Endodermal cell (in vitro differentiated cells): Measurements from ENCODE around the gene MYL12B. TPM values are rescaled to one million over a fixed set of nuclear protein-coding genes. Genes with fewer than 3 reads are reported as not detected.

Experiments used
- DNase-seq: peaks from one replicate; pipeline ENCODE4 v3.0.0-alpha.2; 2017
- H3K27ac ChIP-seq: 2 replicates; pipeline ENCODE4 v1.5.1; 2013; ENCODE audit warnings: mild to moderate bottlenecking, low read depth, low read length, moderate library complexity
- H3K27me3 ChIP-seq: 2 replicates; pipeline ENCODE4 v1.6.1; 2013; ENCODE audit warnings: mild to moderate bottlenecking, low read length, moderate library complexity; ENCODE audit not compliant: insufficient read depth, control insufficient read depth, poor library complexity, severe bottlenecking
- H3K36me3 ChIP-seq: 2 replicates; pipeline ENCODE4 v1.7.0; 2013; ENCODE audit warnings: mild to moderate bottlenecking, low read length, moderate library complexity; ENCODE audit not compliant: control insufficient read depth, insufficient read depth
- H3K4me1 ChIP-seq: one replicate; pipeline ENCODE4 v1.7.0; 2013; ENCODE audit warnings: low read length; ENCODE audit not compliant: control insufficient read depth, insufficient read depth
- H3K4me3 ChIP-seq: 2 replicates; pipeline ENCODE4 v1.5.1; 2013; ENCODE audit warnings: mild to moderate bottlenecking, low read length, moderate library complexity
- H3K9ac ChIP-seq: 2 replicates; pipeline ENCODE4 v1.6.1; 2013; ENCODE audit warnings: mild to moderate bottlenecking, low read length, moderate library complexity; ENCODE audit not compliant: poor library complexity, severe bottlenecking; ENCODE audit errors: extremely low read depth
- H3K9me3 ChIP-seq: 2 replicates; pipeline ENCODE4 v1.6.1; 2013; ENCODE audit warnings: mild to moderate bottlenecking, low read length, moderate library complexity; ENCODE audit not compliant: control insufficient read depth
- H3K27ac Mint-ChIP-seq: 2 replicates; pipeline ENCODE4 v1.8.0; 2020; ENCODE audit warnings: mixed read lengths
- H3K27me3 Mint-ChIP-seq: 2 replicates; pipeline ENCODE4 v1.8.0; 2021; ENCODE audit warnings: mild to moderate bottlenecking, mixed read lengths; ENCODE audit not compliant: insufficient read depth
- H3K36me3 Mint-ChIP-seq: 2 replicates; pipeline ENCODE4 v1.8.0; 2020; ENCODE audit warnings: low read depth, mixed read lengths
- H3K4me1 Mint-ChIP-seq: 2 replicates; pipeline ENCODE4 v1.8.0; 2020; ENCODE audit warnings: mixed read lengths
- H3K4me3 Mint-ChIP-seq: 2 replicates; pipeline ENCODE4 v1.8.0; 2020; ENCODE audit warnings: mild to moderate bottlenecking, moderate library complexity, mixed read lengths
- H3K9me3 Mint-ChIP-seq: 2 replicates; pipeline ENCODE4 v1.8.0; 2020; ENCODE audit warnings: mild to moderate bottlenecking, mixed read lengths
- CTCF ChIP-seq: fragments of 200-600 bp; sonication (generic); conservative IDR thresholded peaks from 2 replicates; pipeline ENCODE4 v1.5.0; 2021; ENCODE audit warnings: antibody characterized with exemption, mild to moderate bottlenecking
- WGBS, 2 experiments: methylation state at CpG; one replicate each; pipeline versions ENCODE4 v1.1.5 to v1.1.7; 2013; ENCODE audit warnings: missing lambda C conversion rate in 2 of 2, mixed read lengths in 1 of 2; ENCODE audit not compliant: insufficient coverage in 1 of 2, insufficient read length in 1 of 2; 5-methylcytosine and 5-hydroxymethylcytosine counted together
- total RNA-seq, 2 donors: library from RNA; stranded (reverse); fragmentation: NEBNext Ultra II Directional in 1 of 2; extraction: Animal tissue kit (Norgen Biotek cat#: 25700) in 1 of 2; gene quantifications; 2 replicates in 1 of 2; 3 replicates in 1 of 2; pipeline ENCODE4 v1.2.1, GENCODE V29; 2021

The MYL12B gene
- total RNA-seq, 2 donors from 2014 or later: 190 to 198 TPM

GRCh38 chr18:3223356-3223755 is 38.6 kb upstream of the MYL12B start:
- no peak overlapping the region for H3K4me3 Mint-ChIP-seq
- H3K36me3 Mint-ChIP-seq: no peaks in the 10 kb centered on the region
- Histone ChIP-seq H3K4me3 (no peak overlapping the region), H3K27me3 (no peaks in the 10 kb centered on the region), H3K9ac (no peak overlapping the region), H3K36me3 (no peaks in the 10 kb centered on the region), H3K27ac (no peak overlapping the region), H3K9me3 (no peaks in the 10 kb centered on the region), H3K4me1 (peaks cover 16% of the 10 kb centered on the region)
- H3K27ac Mint-ChIP-seq: no peak overlapping the region
- DNase-seq: no peak
- H3K9me3 Mint-ChIP-seq: no peaks in the 10 kb centered on the region
- 100% methylated on average over 1 of the region's 1 CpG; no CpG with 5 or more reads in 1 of the 2 experiments for WGBS, 2 experiments
- TF ChIP-seq CTCF: no peak
- peaks cover 28% of the 10 kb centered on the region for H3K4me1 Mint-ChIP-seq
- H3K27me3 Mint-ChIP-seq: no peaks in the 10 kb centered on the region

DNA sequence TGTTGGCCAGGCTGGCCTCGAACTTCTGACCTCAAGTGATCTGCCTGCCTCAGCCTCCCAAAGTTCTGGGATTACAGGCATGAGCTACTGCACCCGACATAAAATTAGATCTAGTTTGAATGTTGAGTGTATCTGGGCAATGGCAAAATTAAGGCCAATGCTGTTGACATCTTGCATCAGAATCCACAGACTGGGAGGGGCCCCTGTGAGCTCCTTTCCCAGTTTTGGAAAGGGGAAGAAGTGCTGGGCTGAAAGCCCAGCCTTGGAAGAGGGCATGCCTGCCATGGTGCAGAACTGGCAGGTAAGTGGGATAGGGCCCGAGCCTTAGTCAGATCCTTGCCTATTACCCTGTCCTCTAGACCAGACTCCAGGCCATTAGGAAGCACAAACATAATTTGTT is 37.7 kb upstream of the MYL12B start:
- H3K36me3 Mint-ChIP-seq: no peaks in the 10 kb centered on the region
- Histone ChIP-seq H3K4me1 (peaks cover 10% of the 10 kb centered on the region), H3K9ac (no peak overlapping the region), H3K4me3 (no peak overlapping the region), H3K27ac (no peak overlapping the region), H3K36me3 (no peaks in the 10 kb centered on the region), H3K27me3 (no peaks in the 10 kb centered on the region), H3K9me3 (no peaks in the 10 kb centered on the region)
- WGBS, 2 experiments: 90 to 100% methylated on average over 2 to 3 of the region's 3 CpGs
- no peaks in the 10 kb centered on the region for H3K9me3 Mint-ChIP-seq
- peaks cover 20% of the 10 kb centered on the region for H3K4me1 Mint-ChIP-seq
- no peak for DNase-seq
- H3K27me3 Mint-ChIP-seq: no peaks in the 10 kb centered on the region
- H3K27ac Mint-ChIP-seq: no peak overlapping the region
- H3K4me3 Mint-ChIP-seq: no peak overlapping the region
- TF ChIP-seq CTCF: no peak

- H3K4me1 Mint-ChIP-seq: peaks cover 7% of the 10 kb centered on the region
- TF ChIP-seq CTCF: no peak
- H3K27ac ChIP-seq: no peak overlapping the region
- no peak for DNase-seq
- H3K4me3 ChIP-seq: no peak overlapping the region
- no peak overlapping the region for H3K27ac Mint-ChIP-seq
- 84 to 90% methylated on average over 2 to 3 of the region's 3 CpGs for WGBS, 2 experiments
- H3K9ac ChIP-seq: no peak overlapping the region
- H3K36me3 ChIP-seq: no peaks in the 10 kb centered on the region
- no peaks in the 10 kb centered on the region for H3K4me1 ChIP-seq
- no peaks in the 10 kb centered on the region for H3K27me3 ChIP-seq
- H3K9me3 Mint-ChIP-seq: no peaks in the 10 kb centered on the region
- H3K4me3 Mint-ChIP-seq: no peak overlapping the region
- no peaks in the 10 kb centered on the region for H3K27me3 Mint-ChIP-seq
- H3K36me3 Mint-ChIP-seq: no peaks in the 10 kb centered on the region
- no peaks in the 10 kb centered on the region for H3K9me3 ChIP-seq
These were observed 36.3 kb upstream of the MYL12B start for GRCh38 chr18:3225588-3225987.
